Measurements from ENCODE around the gene TPSB2.
"Not testable (repeated sequence)": the region's sequence is repeated elsewhere in the genome, so short reads cannot be mapped to it uniquely, and the experiment has no call there.

TPSB2 gene

DNA sequence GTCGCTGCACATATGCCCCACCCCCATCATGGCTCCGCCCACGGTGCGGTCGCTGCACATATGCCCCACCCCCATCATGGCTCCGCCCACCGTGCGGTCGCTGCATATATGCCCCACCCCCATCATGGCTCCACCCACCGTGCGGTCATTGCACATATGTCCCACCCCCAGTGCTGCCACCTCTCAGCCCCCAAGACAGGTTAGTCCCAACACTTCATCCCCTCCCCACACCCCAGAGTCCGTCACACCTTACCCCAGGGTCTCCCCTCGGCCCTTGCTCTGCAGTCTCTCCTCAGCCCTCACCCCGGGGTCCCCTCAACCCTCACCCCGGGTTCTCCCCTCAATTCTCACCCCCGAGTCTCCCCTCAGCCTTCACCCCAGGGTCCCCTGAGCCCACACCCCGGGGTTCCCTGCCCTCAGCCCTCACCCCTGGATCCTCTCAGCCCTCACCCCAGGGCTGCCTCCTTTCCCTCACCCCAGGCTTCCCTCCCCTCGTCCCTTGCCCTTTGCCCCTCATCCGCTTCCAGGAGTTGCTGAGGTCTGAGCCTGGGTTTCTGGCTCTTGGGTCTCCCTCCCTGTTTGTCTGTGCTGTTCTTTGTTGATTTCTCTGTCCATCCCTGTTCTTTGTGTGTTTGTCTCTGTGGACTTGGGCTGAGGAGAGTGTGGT is 30.5 kb downstream of the TPSB2 start:
- DNase-seq = no peak

DNA sequence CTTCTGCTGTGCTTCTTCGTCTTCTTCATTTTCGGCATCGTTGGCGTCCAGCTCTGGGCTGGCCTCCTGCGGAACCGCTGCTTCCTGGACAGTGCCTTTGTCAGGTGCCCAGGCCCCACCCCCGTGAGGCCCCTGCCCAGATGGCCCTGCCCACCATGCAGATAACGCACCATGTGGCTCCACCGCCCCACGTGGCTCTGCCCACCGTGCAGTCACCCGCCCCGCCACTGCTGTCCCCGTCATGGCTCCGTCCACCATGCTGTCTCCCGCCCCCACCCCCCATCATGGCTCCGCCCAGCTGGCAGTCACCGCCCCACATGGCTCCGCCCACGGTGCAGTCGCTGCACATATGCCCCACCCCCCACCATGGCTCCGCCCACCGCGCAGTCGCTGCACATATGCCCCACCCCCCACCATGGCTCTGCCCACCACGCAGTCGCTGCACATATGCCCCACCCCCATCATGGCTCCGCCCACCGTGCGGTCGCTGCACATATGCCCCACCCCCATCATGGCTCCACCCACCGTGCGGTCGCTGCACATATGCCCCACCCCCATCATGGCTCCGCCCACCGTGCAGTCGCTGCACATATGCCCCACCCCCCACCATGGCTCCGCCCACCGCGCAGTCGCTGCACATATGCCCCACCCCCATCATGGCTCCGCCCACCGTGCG is 31.2 kb downstream of the TPSB2 start:
- not testable (repeated sequence) for DNase-seq

DNA sequence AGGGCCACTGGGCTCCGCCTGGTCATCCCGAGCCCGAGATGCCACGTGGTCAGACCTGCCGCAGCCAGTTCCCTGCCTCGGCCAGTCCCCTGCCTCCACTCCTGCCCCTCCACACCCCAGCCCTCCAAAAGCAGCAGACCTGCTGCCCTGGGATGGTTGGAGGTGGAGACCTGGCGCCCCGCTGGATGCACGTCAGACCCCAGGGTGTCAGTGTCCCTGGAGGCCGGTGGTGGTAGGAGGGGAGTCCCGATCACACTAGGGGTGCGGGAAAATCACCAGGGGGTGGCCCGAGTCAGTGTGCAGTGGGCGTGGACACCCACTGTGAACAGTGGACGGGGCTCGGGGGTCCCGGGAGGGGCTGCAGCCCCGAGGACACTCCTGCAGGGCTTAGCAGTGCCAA is 31.8 kb downstream of the TPSB2 start:
- no peak for DNase-seq

DNA sequence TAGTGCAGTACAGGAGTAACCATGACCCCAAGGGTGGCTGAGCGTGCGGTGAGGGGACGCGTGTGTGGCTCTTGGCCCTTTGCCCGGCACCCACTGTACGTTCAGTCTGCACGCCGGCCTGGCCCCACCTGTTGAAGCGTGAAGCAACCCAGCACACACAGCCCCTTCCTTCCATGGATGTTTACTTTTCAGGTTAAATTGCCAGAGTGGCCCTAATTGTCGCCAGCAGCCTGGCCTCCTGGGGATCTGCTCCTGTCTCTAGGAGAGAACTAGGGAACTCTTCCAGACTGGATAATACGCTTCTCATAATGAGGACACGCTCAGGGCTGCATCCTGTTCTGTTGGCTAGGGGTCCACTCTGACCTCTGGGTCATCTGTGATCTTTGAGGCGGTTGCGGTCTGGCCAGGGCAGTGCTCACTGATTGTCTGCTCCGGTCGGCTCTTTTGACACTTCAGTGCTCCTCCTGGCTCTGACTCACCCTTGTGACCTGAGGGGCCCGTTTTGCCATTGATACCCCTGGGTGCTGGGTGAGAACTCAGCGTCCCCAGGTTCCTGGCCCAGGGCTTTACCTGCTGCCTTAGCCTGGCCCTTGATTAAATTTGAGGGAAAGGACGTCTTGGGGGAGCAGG is 32.6 kb downstream of the TPSB2 start:
- DNase-seq = peak; percentile 73

DNA sequence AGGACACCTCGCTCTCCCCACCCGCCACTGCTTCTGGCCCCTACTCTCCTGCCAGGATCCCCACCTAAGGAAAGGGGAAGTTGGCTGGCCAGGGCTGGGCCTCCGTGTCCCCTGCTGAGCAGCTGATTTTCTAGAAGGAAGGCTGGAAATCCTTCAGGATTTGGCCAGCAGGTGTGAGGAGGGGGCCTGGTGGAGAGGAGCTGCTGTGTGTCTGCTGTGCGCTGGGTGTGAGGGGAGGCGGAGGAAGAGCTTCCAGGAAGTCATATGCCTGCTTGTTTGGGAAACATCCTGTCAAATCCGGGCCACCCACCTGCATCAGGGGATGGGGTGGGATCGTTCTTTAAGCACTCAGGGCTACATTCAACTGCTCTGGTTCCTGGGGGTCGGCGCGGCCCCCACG is 33.5 kb downstream of the TPSB2 start:
- no peak for DNase-seq

DNA sequence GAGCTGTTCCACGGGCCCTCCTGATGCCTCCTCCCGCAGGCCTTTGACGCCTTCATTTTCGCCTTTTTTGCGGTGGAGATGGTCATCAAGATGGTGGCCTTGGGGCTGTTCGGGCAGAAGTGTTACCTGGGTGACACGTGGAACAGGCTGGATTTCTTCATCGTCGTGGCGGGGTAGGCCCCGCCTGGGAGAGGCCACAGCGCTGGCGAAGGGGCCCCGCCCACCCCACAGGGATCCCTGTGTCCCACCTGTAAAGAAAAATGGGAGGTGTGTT is 34.7 kb downstream of the TPSB2 start:
- DNase-seq = no peak

DNA sequence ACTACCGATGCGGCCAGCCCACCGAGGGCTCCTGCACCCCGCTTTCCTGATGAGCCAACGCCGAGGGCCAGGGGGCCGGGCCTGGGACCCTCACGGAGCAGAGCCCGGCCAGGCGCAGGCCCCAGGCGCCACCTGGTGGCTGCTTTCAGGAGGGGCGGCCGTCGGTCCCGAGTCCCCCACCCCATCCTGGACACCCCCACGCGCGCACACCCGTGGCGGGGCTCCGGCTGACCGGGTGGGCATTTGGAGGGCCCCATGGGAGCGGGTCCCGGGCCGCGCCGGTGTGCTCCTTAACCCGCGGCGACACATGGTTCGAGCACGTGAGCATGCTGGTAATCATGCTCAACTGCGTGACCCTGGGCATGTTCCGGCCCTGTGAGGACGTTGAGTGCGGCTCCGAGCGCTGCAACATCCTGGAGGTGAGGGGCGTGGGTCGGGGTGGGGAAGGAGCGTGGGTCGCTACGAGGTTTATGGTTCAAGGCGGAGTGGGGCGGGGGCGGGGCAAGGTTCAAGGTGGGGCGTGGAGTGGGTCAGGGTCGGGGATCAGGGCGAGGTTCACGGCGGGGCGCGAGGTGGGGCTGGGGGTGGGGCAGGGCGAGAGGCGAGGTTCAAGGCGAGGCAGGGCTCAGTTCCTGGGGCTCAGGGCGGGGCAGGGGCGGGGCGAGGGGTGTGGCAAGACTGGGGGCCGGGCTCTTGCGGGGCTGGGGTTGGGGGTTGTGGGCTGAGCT is 35.2 kb downstream of the TPSB2 start:
- DNase-seq = no peak

DNA sequence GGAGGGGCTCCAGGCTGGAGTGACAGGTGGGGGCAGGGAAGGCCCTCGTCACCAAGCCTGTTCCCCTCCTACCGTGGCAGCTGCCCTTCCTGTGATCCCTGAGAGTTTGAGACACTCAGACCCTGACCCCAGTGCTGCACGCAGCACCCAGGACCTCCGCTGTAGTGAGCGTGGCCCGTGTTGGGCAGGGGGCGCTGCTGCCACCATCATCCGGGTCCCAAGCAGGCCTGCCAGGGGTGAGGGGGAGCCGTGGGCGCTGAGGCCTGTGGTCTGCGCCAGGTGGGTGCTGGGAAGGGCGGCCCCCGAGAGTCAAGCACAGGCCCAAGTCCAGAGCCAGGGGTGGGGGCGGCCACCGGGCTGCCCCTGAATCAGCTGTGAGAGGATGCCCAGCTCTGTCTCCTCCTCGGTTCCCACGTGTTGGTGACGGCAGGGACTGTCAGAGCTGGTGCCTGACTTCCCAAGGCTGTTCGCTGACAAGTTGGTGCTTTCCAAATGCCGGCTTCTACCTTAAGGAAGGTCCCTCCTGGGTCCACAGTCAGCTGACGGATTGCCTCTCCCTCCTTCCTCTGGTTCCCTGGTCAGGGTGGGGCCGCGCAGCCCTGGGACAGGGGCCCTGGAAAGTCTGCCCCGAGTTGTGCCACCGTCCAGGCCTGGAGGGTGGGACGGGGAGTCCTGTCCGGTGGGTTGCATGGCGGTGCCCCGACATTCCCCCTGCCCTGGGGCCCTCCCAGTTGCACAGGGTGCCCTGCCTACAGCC is 36.0 kb downstream of the TPSB2 start:
- DNase-seq = no peak

DNA sequence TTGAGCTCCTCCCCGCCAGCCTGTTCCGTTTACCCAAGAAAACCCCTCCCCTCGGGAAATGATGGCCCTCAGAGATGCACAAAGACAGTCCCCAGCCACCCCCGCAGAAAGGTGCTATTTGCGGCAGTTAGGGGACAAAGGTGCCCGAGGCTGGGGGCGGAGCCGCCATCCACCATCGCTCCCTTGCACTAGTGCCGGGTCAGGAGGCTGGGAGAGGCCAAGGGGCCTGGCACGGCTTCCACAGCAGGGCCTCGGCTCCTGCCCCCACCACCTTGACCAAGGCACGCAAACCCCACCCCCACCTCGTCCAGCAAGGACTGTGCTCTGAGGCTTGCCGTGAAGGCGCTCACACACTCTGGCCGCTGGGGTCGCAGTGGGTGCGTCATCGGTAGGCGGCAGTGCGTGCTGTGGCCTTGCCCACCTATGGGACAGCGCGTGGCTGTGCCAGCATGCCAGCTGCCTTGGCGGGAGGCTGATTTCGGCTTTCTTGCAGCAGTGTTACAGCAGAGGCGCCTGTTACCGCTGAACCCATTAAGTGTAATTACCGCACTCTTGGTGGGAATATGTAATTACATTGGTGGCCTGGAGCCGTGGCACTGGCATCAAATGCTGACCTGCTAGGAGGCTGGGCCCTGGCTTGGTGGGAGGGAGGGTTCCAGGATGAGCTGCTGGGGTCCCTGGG is 36.7 kb downstream of the TPSB2 start:
- DNase-seq = peak; percentile 47

DNA sequence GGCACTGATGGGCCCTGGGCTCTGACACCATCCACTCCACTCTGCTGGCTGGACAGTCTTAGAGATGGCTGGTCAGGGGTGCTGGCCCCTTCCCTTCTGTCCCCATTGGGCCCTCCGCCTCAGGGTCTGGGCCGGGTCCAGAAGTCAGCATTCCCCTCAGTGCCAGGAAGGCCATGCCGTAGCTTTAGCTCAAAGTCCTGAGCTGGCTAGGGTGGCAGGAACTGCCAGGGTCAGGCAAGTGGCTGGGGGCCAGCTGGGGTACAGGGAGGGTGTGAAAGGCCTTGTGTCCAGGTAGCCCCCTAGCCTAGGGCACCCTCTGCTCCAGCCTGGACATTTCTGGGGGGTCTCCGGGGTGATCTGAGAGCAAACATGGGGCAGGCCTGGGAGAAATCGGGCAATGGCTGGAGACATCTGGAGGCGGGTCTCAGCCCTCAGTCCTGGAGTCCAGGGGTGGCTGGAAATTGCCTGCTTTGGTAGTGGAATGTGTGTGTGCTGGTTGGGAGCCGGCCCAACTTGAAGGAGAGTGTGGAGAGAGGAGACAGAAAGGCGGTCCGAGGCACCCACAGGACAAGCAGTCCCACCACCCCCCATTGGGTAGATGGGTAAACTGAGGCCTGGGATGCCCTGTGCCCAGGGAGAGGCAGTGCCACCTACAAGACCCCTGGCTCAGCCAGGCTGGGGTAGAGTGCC is 37.5 kb downstream of the TPSB2 start:
- DNase-seq = no peak

DNA sequence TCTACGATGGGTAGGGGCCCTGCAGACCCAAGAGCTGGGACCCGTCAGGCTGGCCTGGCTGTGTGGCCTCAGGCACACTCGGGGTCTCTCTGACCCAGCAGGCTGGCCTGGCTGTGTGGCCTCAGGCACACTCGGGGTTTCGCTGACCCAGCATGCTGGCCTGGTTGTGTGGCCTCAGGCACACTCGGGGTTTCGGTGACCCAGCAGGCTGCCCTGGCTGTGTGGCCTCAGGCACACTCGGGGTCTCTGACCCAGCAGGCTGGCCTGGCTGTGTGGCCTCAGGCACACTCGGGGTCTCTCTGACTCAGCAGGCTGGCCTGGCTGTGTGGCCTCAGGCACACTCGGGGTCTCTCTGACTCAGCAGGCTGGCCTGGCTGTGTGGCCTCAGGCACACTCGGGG is 39.2 kb downstream of the TPSB2 start:
- not testable (repeated sequence) for DNase-seq

DNA sequence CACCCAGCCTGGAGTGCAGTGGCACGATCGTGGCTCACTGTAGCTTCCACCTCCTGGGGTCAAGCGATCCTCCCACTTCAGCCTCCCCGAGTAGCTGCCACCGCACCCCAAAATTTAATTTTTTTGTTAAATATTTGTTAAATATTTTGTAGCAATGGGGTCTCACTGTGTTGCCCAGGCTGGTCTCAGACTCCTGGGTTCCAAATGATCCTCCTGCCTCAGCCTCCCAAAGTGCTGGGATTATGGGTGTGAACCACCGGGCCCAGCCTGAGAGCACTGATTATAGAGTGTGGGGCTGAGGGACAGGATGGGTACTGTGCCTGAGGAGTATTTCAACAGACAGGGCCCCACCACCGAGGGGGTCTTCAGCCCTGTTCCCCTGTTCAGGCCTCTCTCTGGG is 40.5 kb downstream of the TPSB2 start:
- DNase-seq = no peak

DNA sequence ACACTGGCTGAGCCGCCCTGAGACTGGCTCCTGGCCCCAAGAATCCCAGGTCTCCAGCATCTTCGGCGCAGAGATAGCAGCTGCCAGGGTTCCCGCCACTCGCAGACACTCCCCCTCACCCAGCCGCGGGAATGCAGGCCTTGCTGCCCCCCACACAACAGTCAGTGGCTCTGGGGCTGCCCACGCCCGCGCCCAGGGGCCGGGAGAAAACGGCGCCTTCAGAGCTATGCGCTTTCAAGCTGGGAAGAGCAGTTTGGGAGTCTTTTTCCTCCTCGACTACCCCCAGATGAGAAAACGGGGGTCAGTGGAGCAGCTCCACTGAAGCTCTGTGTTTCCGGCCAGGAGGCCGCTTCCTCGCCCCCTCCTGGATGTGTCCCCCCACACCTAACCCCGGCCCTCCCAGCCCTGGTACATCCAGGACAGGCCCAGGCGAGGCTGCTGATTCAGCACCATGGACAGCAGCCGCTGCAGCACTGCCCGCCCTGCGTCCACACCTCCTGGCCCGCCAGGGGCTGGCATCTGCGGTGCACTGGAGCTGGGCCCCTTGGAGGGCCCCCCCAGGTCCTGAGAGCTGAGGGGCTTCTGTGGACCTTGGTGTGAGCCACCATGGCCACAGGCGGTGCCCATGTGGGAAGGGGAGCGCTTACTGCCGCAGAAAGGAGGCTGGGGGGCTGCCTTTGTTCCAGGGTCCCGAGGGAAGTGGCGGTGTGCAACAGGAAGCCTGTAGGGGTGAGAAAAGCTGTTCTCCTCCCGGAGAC is 41.4 kb downstream of the TPSB2 start:
- DNase-seq = no peak

DNA sequence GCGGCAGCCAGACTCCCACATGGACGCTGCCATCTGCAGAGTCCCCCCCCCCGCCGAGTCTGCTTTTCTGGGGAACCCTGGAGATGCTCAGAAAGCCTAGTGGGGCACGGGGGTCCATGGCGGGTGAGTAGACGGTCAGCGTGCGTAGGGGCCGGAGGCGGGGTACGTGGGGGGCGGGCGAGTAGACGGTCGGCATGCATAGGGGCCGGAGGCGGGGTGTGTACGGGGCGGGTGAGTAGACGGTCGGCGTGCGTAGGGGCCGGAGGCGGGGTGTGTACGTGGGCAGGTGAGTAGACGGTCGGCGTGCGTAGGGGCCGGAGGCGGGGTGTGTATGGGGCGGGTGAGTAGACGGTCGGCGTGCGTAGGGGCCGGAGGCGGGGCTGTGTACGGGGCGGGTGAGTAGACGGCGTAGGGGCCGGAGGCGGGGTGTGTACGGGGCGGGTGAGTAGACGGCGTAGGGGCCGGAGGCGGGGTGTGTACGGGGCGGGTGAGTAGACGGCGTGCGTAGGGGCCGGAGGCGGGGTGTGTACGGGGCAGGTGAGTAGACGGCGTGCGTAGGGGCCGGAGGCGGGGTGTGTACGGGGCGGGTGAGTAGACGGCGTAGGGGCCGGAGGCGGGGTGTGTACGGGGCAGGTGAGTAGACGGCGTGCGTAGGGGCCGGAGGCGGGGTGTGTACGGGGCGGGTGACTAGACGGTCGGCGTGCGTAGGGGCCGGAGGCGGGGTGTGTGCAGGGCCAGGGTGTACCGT is 44.4 kb downstream of the TPSB2 start:
- DNase-seq = not testable (repeated sequence)

DNA sequence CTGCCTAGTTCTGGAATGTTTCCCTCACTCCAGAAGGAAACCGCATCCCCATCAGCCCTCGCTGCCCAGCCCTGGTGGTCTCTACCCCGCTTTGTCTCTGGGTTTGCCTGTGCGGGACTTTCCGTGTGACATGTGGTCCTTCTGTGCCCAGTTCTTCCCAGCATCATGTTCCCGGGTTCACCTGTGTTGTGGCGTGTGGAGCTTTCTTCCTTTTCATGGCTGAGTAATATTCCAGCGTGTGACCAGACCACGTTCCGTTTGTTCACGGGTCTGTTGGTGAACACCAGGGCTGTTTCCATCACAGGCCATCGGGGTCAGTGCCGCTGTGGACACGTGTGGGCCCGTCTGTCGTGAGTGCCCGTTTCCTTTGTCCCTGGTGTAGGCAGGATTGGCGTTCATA is 45.0 kb downstream of the TPSB2 start:
- DNase-seq = no peak

DNA sequence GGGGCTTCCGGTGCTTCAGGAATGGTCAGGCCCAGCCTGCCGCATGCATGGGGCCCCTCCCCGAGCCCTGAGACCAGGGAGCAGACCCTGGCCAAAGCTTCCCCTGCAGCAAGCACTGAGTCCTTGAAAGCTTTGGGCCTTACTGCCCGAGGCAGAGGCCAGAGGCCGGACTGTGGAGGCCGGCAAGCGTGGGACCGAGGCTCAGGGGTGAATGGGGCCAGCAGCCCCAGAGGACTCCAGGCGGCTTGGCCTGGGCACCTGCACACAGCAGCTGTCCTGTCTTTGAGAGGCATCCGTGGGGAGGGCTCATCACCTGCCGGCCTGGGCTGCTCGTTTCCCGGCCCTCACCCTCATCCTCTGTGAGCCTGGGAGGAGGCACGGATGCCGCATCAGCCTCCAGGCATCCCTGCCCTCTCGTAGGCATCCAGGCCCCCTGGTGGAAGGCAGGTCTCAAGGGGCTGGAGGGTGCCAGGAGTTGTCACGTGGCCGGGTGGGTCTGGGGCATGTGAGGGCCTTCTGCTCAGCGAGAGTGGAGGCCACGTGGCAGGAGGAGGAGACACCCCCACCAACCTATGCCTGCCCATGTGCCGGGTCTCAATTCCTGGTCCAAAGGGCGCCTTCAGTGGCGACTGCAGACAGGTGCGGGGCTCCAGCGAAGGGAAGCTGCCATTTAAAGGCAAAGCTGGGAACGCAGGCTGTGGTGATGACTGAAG is 45.7 kb downstream of the TPSB2 start:
- no peak for DNase-seq

DNA sequence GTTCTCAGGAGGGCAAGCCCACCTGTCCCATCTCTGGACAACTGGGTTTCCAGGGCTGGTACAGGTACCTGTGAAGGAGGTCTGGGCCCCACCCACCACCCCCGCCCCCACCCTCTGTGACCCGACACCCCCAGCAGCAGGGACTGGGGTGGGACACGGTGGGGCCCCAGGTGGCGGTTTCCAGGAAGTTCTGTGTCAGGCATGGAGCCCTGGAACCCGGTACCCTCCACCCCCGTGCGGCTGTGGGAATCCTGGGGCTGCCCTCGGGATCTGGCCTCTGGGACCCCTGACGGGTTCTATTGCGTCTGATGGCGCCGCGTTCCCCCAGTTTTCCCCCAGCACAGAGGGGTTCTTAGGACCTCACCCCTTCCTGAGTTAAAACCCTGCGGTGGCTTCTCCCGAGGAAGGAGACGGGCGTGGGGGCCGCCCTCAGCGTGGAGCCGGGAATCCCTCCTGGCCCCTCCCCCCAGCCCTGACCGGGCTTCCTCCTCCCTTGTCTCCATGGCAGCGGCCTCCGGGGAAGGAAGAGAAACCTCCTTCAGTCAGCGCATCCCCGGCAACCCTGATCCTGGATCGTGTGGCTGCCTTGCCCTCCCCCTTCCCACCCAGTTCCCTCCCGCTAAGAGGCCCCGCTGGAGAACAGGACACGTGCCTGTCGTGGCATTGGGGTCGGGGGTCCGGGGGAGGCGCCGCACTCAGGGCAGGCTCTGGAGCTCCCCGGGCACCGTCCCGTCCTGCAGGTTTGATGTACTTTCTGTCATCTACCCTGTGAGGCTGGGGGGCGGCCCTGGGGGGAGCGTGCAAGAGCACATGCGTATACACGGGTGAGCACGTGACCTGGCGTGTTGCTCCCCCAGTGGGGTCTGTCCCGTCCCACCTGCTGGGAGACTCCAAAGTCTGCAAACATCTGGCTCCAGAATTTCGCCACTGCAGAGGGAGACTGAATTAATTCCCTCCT is 46.8 kb downstream of the TPSB2 start:
- no peak for DNase-seq

DNA sequence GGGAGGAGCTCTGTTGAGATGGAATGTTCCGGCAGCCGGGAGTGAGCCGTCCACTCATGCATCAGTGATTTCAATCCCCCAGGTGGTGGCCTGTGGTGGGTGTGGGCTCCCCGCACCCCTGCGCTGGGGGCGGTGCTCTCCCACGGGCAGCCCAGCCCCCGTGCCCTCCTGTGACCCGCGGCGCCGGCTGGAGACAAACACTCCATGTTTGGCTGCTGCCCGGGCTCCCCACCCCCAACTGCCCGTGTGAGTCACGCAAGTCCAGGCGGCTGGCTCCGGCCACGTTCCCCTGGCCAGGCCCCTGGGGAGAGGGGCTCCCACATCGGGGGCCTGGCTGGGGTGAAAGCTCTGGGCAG is 47.7 kb downstream of the TPSB2 start:
- DNase-seq = no peak

Data from NCI-H1092 (cell line).